Measurements from ENCODE around the gene ADORA1.

The ADORA1 gene

DNA sequence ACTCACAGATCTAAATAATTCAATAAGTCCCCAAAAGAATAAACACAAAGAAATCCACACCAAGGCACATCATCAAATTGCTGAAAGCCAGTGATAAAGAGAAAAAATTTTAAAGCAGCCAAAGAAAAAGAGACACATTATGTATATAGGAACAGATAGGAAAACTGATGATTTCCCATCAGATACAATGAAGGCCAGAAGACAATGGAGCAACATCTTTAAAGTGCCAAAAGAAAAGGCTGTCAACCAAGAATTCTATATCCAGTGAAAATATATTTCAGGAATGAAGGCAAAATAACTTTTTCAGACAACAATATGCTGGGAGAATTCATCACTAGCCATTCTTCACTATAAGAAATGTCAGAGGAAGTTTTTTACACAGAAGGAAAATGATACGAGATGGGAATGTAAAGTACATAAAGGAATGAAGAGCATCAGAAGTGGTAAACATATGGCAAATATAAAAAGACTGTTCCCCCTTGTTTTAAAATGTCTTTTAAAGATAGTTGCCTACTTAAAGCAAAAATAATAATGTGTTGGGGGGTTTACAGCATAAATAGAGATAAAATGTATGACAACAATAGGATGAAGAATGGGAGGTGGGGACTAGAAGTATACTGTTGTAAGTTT, 32.4 kb upstream of the ADORA1 start:
- no peak for FAIRE-seq

- no peak for FAIRE-seq
Observed at GRCh38 chr1:203096566-203096965, 31.0 kb upstream of the ADORA1 start.

DNA sequence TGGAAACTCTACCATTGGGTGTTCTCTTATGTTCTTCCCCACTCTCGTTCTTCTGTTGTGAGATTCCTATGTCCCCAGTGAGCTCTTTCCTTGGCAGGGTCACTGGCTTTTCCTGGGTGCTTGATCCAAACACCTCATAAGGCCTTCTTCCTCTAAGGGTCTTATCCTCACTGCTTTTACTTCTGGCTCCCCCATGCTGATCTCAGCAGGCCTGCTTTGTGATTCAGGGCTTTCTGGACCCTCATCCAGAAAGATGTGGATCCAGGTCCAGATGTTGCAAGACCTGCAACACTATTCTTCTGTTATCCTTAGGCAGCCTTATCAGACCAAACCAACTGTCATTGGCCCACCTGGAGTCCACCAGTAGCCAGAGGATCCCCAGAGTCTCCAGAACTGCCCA, 30.5 kb upstream of the ADORA1 start:
- FAIRE-seq: no peak

GRCh38 chr1:203098445-203098844, 29.1 kb upstream of the ADORA1 start:
- FAIRE-seq: no peak

DNA sequence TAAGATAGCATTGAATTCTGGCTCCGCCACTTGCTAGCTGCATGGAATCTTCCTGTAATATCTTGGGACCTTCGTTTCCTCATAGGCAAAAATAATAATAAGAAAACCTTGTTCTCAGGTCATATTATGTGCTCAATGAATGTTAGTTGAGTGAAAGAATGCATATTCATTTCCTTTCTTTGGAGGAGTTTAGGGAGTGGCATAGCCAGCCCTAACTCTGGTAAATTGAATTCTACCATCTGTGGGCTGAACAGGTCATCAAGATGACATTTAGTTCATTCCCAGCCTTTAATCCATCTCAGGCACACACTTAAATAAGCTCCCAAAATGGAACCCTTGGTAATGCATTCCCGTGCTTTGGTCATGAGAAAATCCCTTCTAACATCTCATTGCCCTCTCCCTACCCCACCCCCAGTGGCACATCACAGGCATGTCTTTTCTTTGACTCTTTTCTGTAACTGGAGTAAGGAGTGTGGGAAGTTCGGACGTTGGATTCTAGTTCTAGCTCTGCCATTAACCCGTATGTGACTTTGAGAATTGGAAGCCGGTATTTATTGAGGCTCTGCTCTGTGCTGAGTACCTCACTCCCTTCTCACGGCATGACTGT, 28.5 kb upstream of the ADORA1 start:
- no peak for FAIRE-seq

DNA sequence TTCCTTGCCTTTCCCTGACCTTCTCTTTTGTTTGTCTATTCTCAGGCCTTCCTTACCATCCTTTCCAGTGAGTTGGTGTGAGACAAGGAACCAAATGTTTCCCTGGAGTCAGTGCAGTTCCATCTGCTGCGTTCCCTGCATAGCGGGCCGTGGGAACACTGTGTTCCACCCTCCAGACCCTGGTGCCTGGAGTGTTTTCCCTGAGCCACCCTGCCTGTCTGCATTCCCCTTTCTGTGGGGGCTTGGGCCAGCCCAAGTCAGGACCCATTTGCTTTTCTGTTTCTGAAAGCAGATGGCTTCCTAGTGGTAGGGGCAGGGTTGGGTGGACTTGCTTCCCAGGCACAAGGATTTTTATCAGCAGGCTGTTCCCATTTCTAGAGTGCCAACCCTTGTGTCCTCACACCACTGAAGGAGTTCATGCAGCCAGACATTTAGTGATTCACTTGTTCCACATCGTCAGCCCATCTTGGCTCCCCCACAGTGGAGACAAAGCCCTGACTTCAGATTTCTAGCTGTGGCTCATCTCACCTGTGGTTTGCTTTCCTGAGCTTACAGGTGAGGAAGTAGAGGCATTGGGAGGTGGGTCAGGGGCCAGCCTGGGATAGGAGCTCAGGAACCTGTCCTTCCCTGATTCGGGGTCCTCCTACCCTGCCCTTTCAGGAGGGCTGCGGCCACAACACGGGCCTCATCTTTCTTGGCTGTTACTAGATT, 27.6 kb upstream of the ADORA1 start:
- FAIRE-seq: no peak

GRCh38 chr1:203100516-203100869, 27.0 kb upstream of the ADORA1 start:
- no peak for FAIRE-seq

GRCh38 chr1:203101813-203102634, 25.5 kb upstream of the ADORA1 start:
- no peak for FAIRE-seq

- FAIRE-seq: no peak
Observed at GRCh38 chr1:203103216-203103615, 24.3 kb upstream of the ADORA1 start.

DNA sequence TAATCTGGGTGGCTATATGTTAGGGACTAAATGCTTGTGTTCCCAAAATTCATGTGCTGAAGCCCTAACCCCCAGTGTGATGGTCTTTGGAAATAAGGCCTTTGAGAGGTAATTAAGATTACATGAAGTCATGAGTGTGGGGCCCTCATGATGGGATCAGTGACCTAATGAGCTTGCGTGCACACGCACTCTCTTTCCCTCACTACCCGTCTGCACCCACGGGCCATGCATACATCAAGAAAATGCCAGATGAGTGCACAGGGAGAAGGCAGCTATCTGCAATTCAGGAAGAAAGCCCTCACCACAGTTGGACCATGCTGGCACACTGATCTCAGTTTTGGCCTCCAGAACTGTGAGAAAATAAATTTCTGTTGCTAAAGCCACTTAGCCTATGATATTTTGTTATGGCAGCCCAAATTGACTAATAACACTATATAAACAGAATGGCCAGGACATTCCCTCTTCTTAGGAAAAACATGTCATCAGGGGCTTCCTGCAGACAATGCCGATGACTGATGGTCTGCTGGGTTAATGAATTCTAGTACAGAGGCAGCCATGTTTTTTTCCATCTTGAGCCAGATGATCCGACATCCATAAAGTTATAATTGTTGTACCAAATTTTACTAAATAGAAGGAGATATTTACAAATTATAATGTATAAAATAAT, 23.6 kb upstream of the ADORA1 start:
- no peak for FAIRE-seq

DNA sequence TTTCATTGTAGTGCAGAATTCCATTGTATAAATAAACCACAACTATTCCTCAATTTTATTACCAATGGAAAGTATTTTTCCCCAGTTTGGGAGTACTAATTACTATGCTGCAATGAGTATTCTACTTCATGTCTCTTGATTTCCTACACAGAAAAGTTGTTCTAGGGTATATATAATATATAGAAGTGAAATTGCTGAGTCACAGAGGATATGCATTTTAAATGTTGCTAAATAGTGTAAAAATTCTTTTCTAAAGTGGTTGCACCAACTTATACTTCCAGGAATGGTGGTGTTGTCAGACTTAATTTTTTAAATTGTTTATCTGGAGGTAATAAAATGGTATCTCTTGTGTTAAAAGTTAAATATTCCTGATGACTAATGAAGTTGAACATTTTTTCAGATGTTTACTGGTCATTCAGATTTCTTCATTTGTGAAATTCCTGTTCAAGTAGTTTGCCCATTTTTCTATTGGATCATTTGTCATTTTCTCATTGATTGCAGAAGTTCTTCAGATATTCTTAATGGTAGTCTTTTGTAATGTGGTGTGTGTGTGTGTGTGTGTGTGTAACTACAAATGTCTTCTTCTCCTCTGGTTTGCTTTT, 22.6 kb upstream of the ADORA1 start:
- FAIRE-seq: no peak

DNA sequence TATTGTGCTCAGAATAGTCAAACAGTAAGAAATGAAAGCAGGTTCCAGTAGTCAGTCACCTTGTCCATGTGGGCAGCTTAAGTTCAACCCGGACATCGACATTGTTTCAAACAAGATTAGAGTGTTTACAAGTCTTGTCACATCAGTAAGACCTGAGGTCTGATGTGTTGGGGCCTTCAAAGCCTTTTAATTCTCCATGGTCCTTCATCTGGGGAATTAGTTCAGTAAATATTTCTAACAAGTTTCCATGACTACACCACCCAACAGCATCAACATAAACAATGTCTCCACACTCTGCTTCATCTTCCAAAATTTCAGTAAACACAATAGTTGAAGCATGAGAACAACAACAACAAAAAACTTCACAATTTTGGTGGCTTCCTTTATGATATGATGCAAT, 15.1 kb upstream of the ADORA1 start:
- FAIRE-seq: no peak

GRCh38 chr1:203113308-203113707, 14.2 kb upstream of the ADORA1 start:
- no peak for FAIRE-seq

DNA sequence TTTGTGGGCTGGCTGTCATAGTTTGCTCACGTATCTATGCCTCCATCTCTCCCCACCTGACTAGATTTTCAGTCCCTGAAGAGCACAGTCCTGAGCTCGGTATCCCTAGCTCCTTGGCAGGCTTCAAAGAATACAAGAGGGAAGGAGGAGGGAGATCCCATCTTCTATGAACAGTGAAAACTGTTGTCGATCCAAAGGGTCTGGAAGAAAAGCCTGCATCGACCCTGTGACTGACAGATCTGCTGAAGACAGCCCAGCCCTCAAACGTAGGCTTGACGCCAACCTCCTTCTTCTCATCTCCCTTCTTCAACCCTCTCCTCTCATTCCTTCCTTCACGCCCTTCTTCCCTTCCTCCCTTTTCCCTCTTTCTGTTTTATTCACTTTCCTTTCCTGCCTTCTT, 13.3 kb upstream of the ADORA1 start:
- FAIRE-seq: no peak

DNA sequence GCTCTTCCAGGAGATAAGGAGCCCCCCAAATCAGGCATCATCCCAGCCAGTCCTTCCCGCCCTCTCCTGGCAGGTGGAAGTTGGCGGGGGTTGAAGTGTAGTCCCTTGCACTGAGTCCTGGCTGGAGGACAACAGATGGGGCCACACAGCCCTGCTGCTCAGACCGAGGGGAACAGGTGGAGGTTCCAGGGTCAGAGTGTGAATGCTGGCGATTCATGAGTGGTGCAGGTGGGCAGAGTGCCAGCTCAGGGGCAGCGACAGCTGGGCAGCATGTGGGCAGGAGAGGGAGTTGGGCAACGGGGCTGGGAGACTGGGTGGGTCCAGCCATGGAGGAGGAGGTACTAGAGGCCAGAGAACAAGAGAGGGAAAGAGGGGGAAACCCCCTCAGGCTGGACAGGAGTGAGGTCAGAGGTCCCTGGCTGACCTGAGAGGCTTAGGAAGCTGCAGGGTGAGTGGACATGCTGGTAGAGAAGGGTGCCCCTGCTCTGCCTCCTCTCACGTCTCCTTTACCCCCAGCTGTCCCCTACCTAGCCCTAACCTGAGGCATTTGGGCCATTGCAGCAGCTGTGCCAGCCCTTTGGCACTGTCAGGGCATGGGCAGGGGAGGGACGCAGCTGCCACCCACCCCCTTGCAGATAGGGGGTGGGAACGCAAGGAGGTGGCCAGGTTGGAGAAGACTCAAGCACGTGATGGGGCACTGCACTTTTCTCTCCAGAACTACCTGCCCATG, 11.3 kb upstream of the ADORA1 start:
- FAIRE-seq: no peak

- no peak for FAIRE-seq
Observed at GRCh38 chr1:203117611-203118575, 9.6 kb upstream of the ADORA1 start.

DNA sequence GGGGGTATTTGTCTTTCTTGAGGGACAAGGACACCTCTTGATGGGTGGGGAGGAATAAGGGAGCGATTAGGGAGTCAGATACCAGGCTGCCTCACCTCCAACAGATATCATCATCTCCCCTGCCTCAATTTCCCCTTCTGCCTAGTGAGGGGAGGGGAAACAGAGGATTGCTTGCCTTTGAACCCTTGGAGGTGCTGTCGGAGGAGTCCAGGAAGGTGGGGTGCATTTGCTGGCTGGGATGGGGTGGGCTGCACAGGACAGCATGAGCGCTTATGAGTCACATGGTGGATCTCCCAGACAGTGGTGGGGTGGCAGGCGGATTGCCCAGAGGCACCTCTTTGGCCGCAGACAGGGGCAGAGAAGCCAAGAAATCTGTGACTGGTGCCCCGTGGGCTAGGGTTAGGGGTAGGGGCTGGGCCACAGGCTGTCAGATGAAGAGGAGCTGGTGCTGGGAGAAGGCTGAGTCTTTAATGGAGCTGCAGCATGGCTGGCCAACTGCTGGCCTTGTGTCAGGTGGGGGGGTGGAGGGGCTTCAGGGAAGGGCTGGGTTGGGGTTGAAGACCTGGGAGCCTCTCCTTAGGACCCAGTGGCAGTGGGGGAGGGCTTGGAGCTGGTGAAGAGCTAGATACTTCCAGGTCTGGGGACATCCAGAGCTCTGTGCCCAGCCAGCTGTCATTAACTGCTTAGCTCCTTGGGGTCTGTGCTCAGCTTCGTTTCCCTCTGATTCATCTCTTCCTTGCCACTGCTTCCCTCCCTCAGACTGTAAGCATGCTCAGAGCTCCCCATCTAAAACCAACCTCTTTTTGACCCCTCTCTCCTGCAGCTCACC, 7.0 kb upstream of the ADORA1 start:
- no peak for FAIRE-seq

GRCh38 chr1:203121186-203122015, 6.1 kb upstream of the ADORA1 start:
- FAIRE-seq: no peak

DNA sequence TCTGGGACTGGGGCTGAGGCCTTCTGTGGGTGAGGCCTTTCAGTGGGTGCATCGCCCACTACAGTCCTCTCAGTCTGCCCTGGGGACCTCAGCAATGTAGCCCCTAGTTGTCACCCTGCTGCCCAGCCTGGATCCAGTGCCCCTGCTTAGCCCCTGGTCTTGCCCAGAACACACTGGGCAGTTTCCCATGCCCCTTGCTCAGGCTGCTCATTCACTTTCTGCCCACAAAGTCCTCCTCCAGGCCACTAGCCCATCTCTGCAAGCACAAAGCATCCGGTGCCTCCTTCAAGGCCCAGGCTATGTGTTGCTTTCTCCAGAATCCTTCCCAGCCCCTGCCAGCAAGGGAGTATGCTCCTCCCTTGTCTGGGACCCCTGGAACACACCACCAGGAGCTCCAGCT, 5.4 kb upstream of the ADORA1 start:
- no peak for FAIRE-seq

All from islet of Langerhans (tissue), 1 donor.